Spleen (tissue), 11 donors: Measurements from ENCODE around the gene ARL15. TPM values are rescaled to one million over a fixed set of nuclear protein-coding genes. Genes with fewer than 3 reads are reported as not detected.

Experiments
- DNase-seq: peaks from one replicate; pipeline ENCODE4 v3.0.0-alpha.2; 2020
- H3K27ac ChIP-seq, 8 donors: fragments of 200-600 bp; sonication (generic) in 7 of 8; 1 replicate in 4 of 8; 2 replicates in 4 of 8; pipeline versions ENCODE4 v1.5.0 to v1.8.0; 2016 to 2021; ENCODE audit warnings: inconsistent platforms in 4 of 8, mild to moderate bottlenecking in 4 of 8, moderate library complexity in 1 of 8
- H3K27me3 ChIP-seq, 7 donors: fragments of 200-600 bp; sonication (generic) in 6 of 7; replicated peaks in 1 of 7; 1 replicate in 4 of 7; 2 replicates in 3 of 7; pipeline versions ENCODE4 v1.5.0 to v1.8.0; 2016 to 2021; ENCODE audit warnings: inconsistent platforms in 3 of 7, mild to moderate bottlenecking in 1 of 7
- H3K36me3 ChIP-seq, 6 donors: fragments of 200-600 bp; sonication (generic) in 5 of 6; 1 replicate in 4 of 6; 2 replicates in 2 of 6; pipeline versions ENCODE4 v1.5.0 to v1.8.0; 2016 to 2021; ENCODE audit warnings: inconsistent platforms in 2 of 6
- H3K4me1 ChIP-seq, 6 donors: fragments of 200-600 bp; sonication (generic) in 5 of 6; 1 replicate in 3 of 6; 2 replicates in 3 of 6; pipeline versions ENCODE4 v1.5.0 to v1.8.0; 2016 to 2021; ENCODE audit warnings: inconsistent platforms in 3 of 6
- H3K4me3 ChIP-seq, 8 donors: fragments of 200-600 bp; sonication (generic) in 7 of 8; 1 replicate in 4 of 8; 2 replicates in 4 of 8; pipeline versions ENCODE4 v1.5.0 to v1.8.0; 2016 to 2021; ENCODE audit warnings: inconsistent platforms in 4 of 8, mild to moderate bottlenecking in 4 of 8, moderate library complexity in 2 of 8
- H3K9me3 ChIP-seq, 8 donors: fragments of 200-600 bp; sonication (generic) in 7 of 8; 1 replicate in 4 of 8; 2 replicates in 4 of 8; pipeline versions ENCODE4 v1.5.0 to v1.8.0; 2016 to 2021; ENCODE audit warnings: inconsistent platforms in 4 of 8
- CTCF ChIP-seq, 11 experiments: fragments of 200-600 bp in 7 of 11; fragments of 450-650 bp in 4 of 11; sonication (generic) in 4 of 11; IDR thresholded peaks in 8 of 11; conservative IDR thresholded peaks in 3 of 11; 1 replicate in 7 of 11; 2 replicates in 4 of 11; pipeline versions ENCODE4 v1.4.0 to v1.8.0; 2016 to 2021; ENCODE audit warnings: antibody characterized with exemption in 11 of 11, inconsistent platforms in 4 of 11, mild to moderate bottlenecking in 1 of 11
- POLR2A ChIP-seq, 3 donors: fragments of 450-650 bp; IDR thresholded peaks; one replicate each; pipeline ENCODE4 v1.5.1; 2017; ENCODE audit warnings: antibody characterized with exemption in 3 of 3, mild to moderate bottlenecking in 1 of 3
- POLR2AphosphoS5 ChIP-seq, 3 donors: sonication (generic); formaldehyde crosslinking; IDR thresholded peaks; one replicate each; pipeline ENCODE4 v1.5.1; 2017; ENCODE audit warnings: antibody characterized with exemption in 3 of 3
- WGBS, 5 donors: extraction: QIAGEN DNeasy Blood & Tissue Kit in 3 of 5; methylation state at CpG; one replicate each; pipeline versions ENCODE4 v1.1.5 to v1.1.7; 2013 to 2018; 5-methylcytosine and 5-hydroxymethylcytosine counted together
- intact Hi-C: fragments of 100-400 bp; cut with DNase I; formaldehyde crosslinking; loops from one replicate; pipeline ENCODE4 v1.15.0; 2023; ENCODE audit warnings: low total_unique reads
- polyA plus RNA-seq, 3 donors: library from polyadenylated mRNA; stranded (reverse); fragments of 200-250 nt; gene quantifications; one replicate each; pipeline ENCODE4 v1.2.1, GENCODE V29; 2013
- total RNA-seq, 7 donors: library from RNA; depleted of rRNA in 3 of 7; stranded (reverse); fragments of >200 nt in 3 of 7; fragmentation: NEBNext Ultra II Directional in 4 of 7; extraction: Animal tissue kit (Norgen Biotek cat#: 25700) in 4 of 7; gene quantifications; one replicate each; pipeline versions ENCODE4 v1.1.0 to v1.2.1, GENCODE V29; 2016 to 2021
- donor health status: healthy with polysubstance abuse.
- donor health status: DM: no; HTN: no; CAD: no; lungs with moderate emphysema.
- donor health status: DM: no; HTN: no; CAD: no.
- donor health status: Bipolar disorder and iron deficiency.
- donor health status: healthy.
- donor health status: DM: no; HTN: no; CAD: no.
- donor health status: DM: yes; HTN: yes; CAD: no.

The ARL15 gene
- total and polyA plus RNA-seq, 10 donors: 6.3 to 70.2 (median 37.1) TPM

GRCh38 chr5:53929152-53929551 lies 381.2 kb downstream of the ARL15 start:
- H3K9me3 ChIP-seq: no peaks in the 10 kb centered on the region
- no peaks in the 10 kb centered on the region for H3K27me3 ChIP-seq
- H3K36me3 ChIP-seq: no peaks in the 10 kb centered on the region
- no peaks in the 10 kb centered on the region for H3K4me1 ChIP-seq
- intact Hi-C loops: no loop called here
- 85 to 90% (median 86%) methylated on average over 4 of the region's 4 CpGs for WGBS, 5 donors
- no peak for TF ChIP-seq POLR2AphosphoS5 (IDR thresholded peaks at IDR 0.05)
- TF ChIP-seq CTCF (IDR thresholded peaks at IDR 0.05 in 8 of 11, conservative IDR thresholded peaks at IDR 0.05 in 3 of 11): no peak
- no peak for TF ChIP-seq POLR2A (IDR thresholded peaks at IDR 0.05)
- H3K4me3 ChIP-seq: no peak overlapping the region
- H3K27ac ChIP-seq: no peak overlapping the region
- no peak for DNase-seq

GRCh38 chr5:53928641-53929040 lies 381.7 kb downstream of the ARL15 start:
- no peaks in the 10 kb centered on the region for H3K27me3 ChIP-seq
- no peak overlapping the region for H3K4me3 ChIP-seq
- WGBS, 5 donors: 83 to 91% (median 86%) methylated on average over 6 of the region's 6 CpGs
- no peak for DNase-seq
- H3K9me3 ChIP-seq: no peaks in the 10 kb centered on the region
- intact Hi-C loops: no loop called here
- H3K27ac ChIP-seq: no peak overlapping the region
- H3K4me1 ChIP-seq: no peaks in the 10 kb centered on the region
- no peak for TF ChIP-seq POLR2AphosphoS5 (IDR thresholded peaks at IDR 0.05)
- no peak for TF ChIP-seq CTCF (IDR thresholded peaks at IDR 0.05 in 8 of 11, conservative IDR thresholded peaks at IDR 0.05 in 3 of 11)
- TF ChIP-seq POLR2A (IDR thresholded peaks at IDR 0.05): no peak
- H3K36me3 ChIP-seq: no peaks in the 10 kb centered on the region

GRCh38 chr5:53927668-53928247 lies 382.6 kb downstream of the ARL15 start:
- intact Hi-C loops: no loop called here
- Histone ChIP-seq H3K27ac (no peak overlapping the region), H3K4me1 (no peaks in the 10 kb centered on the region), H3K4me3 (no peak overlapping the region), H3K36me3 (no peaks in the 10 kb centered on the region), H3K27me3 (no peaks in the 10 kb centered on the region), H3K9me3 (no peaks in the 10 kb centered on the region)
- TF ChIP-seq POLR2A (IDR thresholded peaks at IDR 0.05): no peak
- no peak for TF ChIP-seq POLR2AphosphoS5 (IDR thresholded peaks at IDR 0.05)
- TF ChIP-seq CTCF (IDR thresholded peaks at IDR 0.05 in 8 of 11, conservative IDR thresholded peaks at IDR 0.05 in 3 of 11): no peak
- WGBS, 5 donors: 91 to 97% (median 95%) methylated on average over 6 of the region's 6 CpGs
- DNase-seq: no peak

- Histone ChIP-seq H3K27ac (no peak overlapping the region), H3K9me3 (no peaks in the 10 kb centered on the region), H3K27me3 (no peaks in the 10 kb centered on the region), H3K36me3 (no peaks in the 10 kb centered on the region), H3K4me3 (no peak overlapping the region), H3K4me1 (no peaks in the 10 kb centered on the region)
- WGBS, 5 donors: 87 to 96% (median 94%) methylated on average over 3 to 4 of the region's 4 CpGs
- TF ChIP-seq POLR2AphosphoS5 (IDR thresholded peaks at IDR 0.05) (no peak), CTCF (IDR thresholded peaks at IDR 0.05 in 8 of 11, conservative IDR thresholded peaks at IDR 0.05 in 3 of 11) (no peak), POLR2A (IDR thresholded peaks at IDR 0.05) (no peak)
- DNase-seq: no peak
- intact Hi-C loops: no loop called here
These were observed 384.3 kb downstream of the ARL15 start for GRCh38 chr5:53926026-53926425.
